GM12878 (cell line): ENCODE results near the gene CNMD. TPM values are rescaled to one million over a fixed set of nuclear protein-coding genes. Genes with fewer than 3 reads are reported as not detected.

Experiments
- ATAC-seq: fragments of 200-7000 bp; cut with Tn5 transposase; 3 replicates; pipeline ENCODE4 v1.9.1; 2020; ENCODE audit warnings: mild to moderate bottlenecking, moderate library complexity
- BruUV-seq: library from RNA; stranded (reverse); fragments of 400-500 nt; replicated peaks from 2 replicates; lab custom pipeline; 2021; lab: Mats Ljungman, UMichigan
- CTCF ChIA-PET: fragments of 300-600 bp; sonication (Branson Sonifier 250); formaldehyde crosslinking; extraction: SDS; loops from one replicate; lab custom pipeline; 2021; ENCODE audit warnings: inconsistent platforms; lab: Yijun Ruan, JAX
- POLR2A ChIA-PET: fragments of 350-600 bp; formaldehyde crosslinking; extraction: SDS; loops from one replicate; lab custom pipeline; 2021; ENCODE audit warnings: inconsistent platforms; lab: Charles Lee
- RAD21 ChIA-PET: fragments of 300-600 bp; sonication (Branson Sonifier 250); formaldehyde crosslinking; loops from one replicate; lab custom pipeline; 2023; ENCODE audit warnings: antibody characterized with exemption; ENCODE audit not compliant: unreplicated experiment; lab: Charles Lee
- SMC1A ChIA-PET: fragments of 300-600 bp; sonication (Branson Sonifier 250); formaldehyde crosslinking; loops from one replicate; lab custom pipeline; 2023; ENCODE audit not compliant: unreplicated experiment, uncharacterized antibody; lab: Charles Lee
- DNase-seq: peaks from one replicate; pipeline ENCODE4 v3.0.0-alpha.2; 2011; ENCODE audit warnings: low read depth, low spot score
- FAIRE-seq: peaks from 3 replicates; lab custom pipeline; 2011; peaks lifted over from hg19 to GRCh38; lab: Jason Lieb, UNC
- H2AFZ ChIP-seq: 2 replicates; pipeline ENCODE4 v1.6.0; 2011; ENCODE audit warnings: low read depth, low read length, control low read depth; ENCODE audit not compliant: control insufficient read depth
- H3K27ac ChIP-seq: 2 replicates; pipeline ENCODE4 v1.5.1; 2011; ENCODE audit warnings: control low read depth; ENCODE audit not compliant: control insufficient read depth, insufficient read depth
- H3K27me3 ChIP-seq, 2 experiments: replicated peaks in 1 of 2; 2 replicates each; pipeline versions ENCODE4 v1.6.0 to v1.6.1; 2011; ENCODE audit warnings: low read length in 1 of 2; ENCODE audit not compliant: control insufficient read depth in 2 of 2, insufficient read depth in 2 of 2
- H3K36me3 ChIP-seq, 2 experiments: 2 replicates each; pipeline ENCODE4 v1.5.1; 2011; ENCODE audit warnings: low read length in 1 of 2; ENCODE audit not compliant: control insufficient read depth in 2 of 2, insufficient read depth in 2 of 2
- H3K4me1 ChIP-seq: 2 replicates; pipeline ENCODE4 v1.6.1; 2011; ENCODE audit warnings: mild to moderate bottlenecking, low read length, moderate library complexity, mixed read lengths; ENCODE audit not compliant: control insufficient read depth, insufficient read depth
- H3K4me2 ChIP-seq: 2 replicates; pipeline ENCODE4 v1.6.0; 2011; ENCODE audit warnings: control low read depth; ENCODE audit not compliant: control insufficient read depth, insufficient read depth
- H3K4me3 ChIP-seq: fragments of 200-600 bp; sonication (generic); 2 replicates; pipeline ENCODE4 v1.5.1; 2016
- H3K79me2 ChIP-seq: 2 replicates; pipeline ENCODE4 v1.6.0; 2011; ENCODE audit warnings: low read length; ENCODE audit not compliant: control insufficient read depth, insufficient read depth
- H3K9ac ChIP-seq: 2 replicates; pipeline ENCODE4 v1.8.0; 2011; ENCODE audit warnings: low read length, control low read depth, mixed read lengths; ENCODE audit not compliant: control insufficient read depth, insufficient read depth
- H3K9me3 ChIP-seq: replicated peaks from 3 replicates; pipeline ENCODE4 v1.5.1; 2011; ENCODE audit warnings: mild to moderate bottlenecking, low read length; ENCODE audit not compliant: control insufficient read depth, insufficient read depth
- H4K20me1 ChIP-seq: 2 replicates; pipeline ENCODE4 v1.6.0; 2011; ENCODE audit not compliant: control insufficient read depth, insufficient read depth
- BACH1 ChIP-seq: fragments of 450-650 bp; IDR thresholded peaks from 2 replicates; pipeline ENCODE4 v1.6.1; 2017; ENCODE audit warnings: mild to moderate bottlenecking, borderline replicate concordance
- CHD2 ChIP-seq: IDR thresholded peaks from 2 replicates; pipeline ENCODE4 v1.6.1; 2011; ENCODE audit warnings: low read depth, low read length, improper control_type of control experiment, borderline replicate concordance
- CREM ChIP-seq: IDR thresholded peaks from 2 replicates; pipeline ENCODE4 v1.6.1; 2014; ENCODE audit warnings: antibody characterized with exemption, low read depth
- FOXK2 ChIP-seq: fragments of 450-650 bp; IDR thresholded peaks from 2 replicates; pipeline ENCODE4 v1.6.1; 2017; ENCODE audit warnings: mild to moderate bottlenecking, moderate library complexity
- MTA3 ChIP-seq: IDR thresholded peaks from 2 replicates; pipeline ENCODE4 v1.6.1; 2012; ENCODE audit warnings: low read length, inconsistent platforms, borderline replicate concordance
- MYB ChIP-seq: fragments of 150-350 bp; IDR thresholded peaks from 2 replicates; pipeline ENCODE4 v1.6.1; 2014; ENCODE audit warnings: mild to moderate bottlenecking, low read depth, low read length, borderline replicate concordance
- MYC ChIP-seq: IDR thresholded peaks from 2 replicates; pipeline ENCODE4 v1.6.1; 2011; ENCODE audit warnings: mild to moderate bottlenecking, low read length, moderate library complexity, inconsistent platforms; ENCODE audit not compliant: insufficient read depth, insufficient replicate concordance, insufficient read length, severe bottlenecking
- RB1 ChIP-seq: fragments of 450-650 bp; formaldehyde crosslinking; IDR thresholded peaks from 2 replicates; pipeline ENCODE4 v1.6.1; 2017; ENCODE audit warnings: mild to moderate bottlenecking, borderline replicate concordance
- SUZ12 ChIP-seq: fragments of 200-600 bp; sonication (generic); IDR thresholded peaks from one replicate; pipeline ENCODE4 v1.6.1; 2018; ENCODE audit warnings: antibody characterized with exemption, mild to moderate bottlenecking; ENCODE audit not compliant: unreplicated experiment
- TCF7 ChIP-seq: IDR thresholded peaks from 2 replicates; pipeline ENCODE4 v1.6.1; 2014; ENCODE audit warnings: antibody characterized with exemption, borderline replicate concordance
- YBX1 ChIP-seq: fragments of 450-650 bp; IDR thresholded peaks from 2 replicates; pipeline ENCODE4 v1.6.1; 2016; ENCODE audit warnings: antibody characterized with exemption
- ZNF207 ChIP-seq: fragments of 450-650 bp; IDR thresholded peaks from 2 replicates; pipeline ENCODE4 v1.6.1; 2014; ENCODE audit warnings: antibody characterized with exemption, mild to moderate bottlenecking, borderline replicate concordance
- ZNF274 ChIP-seq: IDR thresholded peaks from one replicate; pipeline ENCODE4 v1.8.0; 2011; ENCODE audit not compliant: insufficient read length, insufficient read depth
- in situ Hi-C: fragments of 300-500 bp; cut with MboI; formaldehyde crosslinking; loops from 9 replicates; pipeline ENCODE4 v1.14.3; 2018; ENCODE audit warnings: mixed read lengths
- intact Hi-C: fragments of 100-400 bp; cut with micrococcal nuclease; formaldehyde crosslinking; loops from one replicate; pipeline ENCODE4 v1.14.2; 2022; ENCODE audit not compliant: unreplicated experiment
- polyA plus RNA-seq, 11 experiments: library from polyadenylated mRNA; depleted of rRNA in 4 of 11; unstranded in 6 of 11; stranded (reverse) in 5 of 11; fragments of >200 nt; fragmentation: Nextera tagmentation in 4 of 11; fragmentation: Illumina TruSeq in 1 of 11; extraction: Ambion mirVana in 4 of 11; extraction: Trizol in 1 of 11; gene quantifications; 1 replicate in 1 of 11; 2 replicates in 10 of 11; pipeline versions ENCODE4 v1.2.1 to v1.2.3, GENCODE V29; 2011 to 2016; ENCODE audit warnings: inconsistent platforms in 2 of 11, missing spikeins in 2 of 11, low read depth in 1 of 11
- total RNA-seq, 4 experiments: library from RNA; depleted of rRNA in 3 of 4; stranded (reverse); fragments of >200 nt in 3 of 4; fragmentation: Illumina TruSeq in 1 of 4; extraction: Trizol in 1 of 4; gene quantifications; 2 replicates each; pipeline versions ENCODE4 v1.2.1 to v1.2.3, GENCODE V29; 2013 to 2021
- TF ChIP-seq, protein P1 (sequence below): fragments of 450-650 bp; formaldehyde crosslinking; IDR thresholded peaks from 2 replicates; pipeline ENCODE4 v1.4.0; 2020; ENCODE audit warnings: mild to moderate bottlenecking, moderate library complexity
- TF ChIP-seq, protein P2 (sequence below): fragments of 450-650 bp; formaldehyde crosslinking; IDR thresholded peaks from 2 replicates; pipeline ENCODE4 v1.5.0; 2022; ENCODE audit warnings: mild to moderate bottlenecking, missing genetic modification characterization
- TF ChIP-seq, protein P3 (sequence below): IDR thresholded peaks from 2 replicates; pipeline ENCODE4 v1.6.1; 2012; ENCODE audit warnings: low read length, inconsistent platforms

The CNMD gene
- total and polyA plus RNA-seq, 10 of the 15 experiments (the other 5 are each of a cell fraction or from before 2014, with no cell fraction given), result 0.31 to 1.6 (median 0.73) TPM

GRCh38 chr13:52665325-52665724, 74.3 kb downstream of the CNMD start:
- BruUV-seq, result no TSS peak
- DNase-seq (no peak), FAIRE-seq (peak; percentile 61), ATAC-seq (peak; percentile 34)
- no peak overlapping the region for H2AFZ ChIP-seq
- H3K27ac ChIP-seq, result no peak overlapping the region
- in situ Hi-C loops, result loop anchor here (5.0 to 10.0 kb wide), 2 partner anchors 142 to 299 kb away; no protein-coding TSS in a partner anchor
- no peak overlapping the region for H3K4me3 ChIP-seq
- CTCF ChIA-PET, result interaction anchor here (0.6 to 5.9 kb wide), 47 partner anchors 9 to 489 kb away, joined by 3 to 179 read pairs (median 6); partner anchors contain the start of genes CNMD and SUGT1
- intact Hi-C loops, result loop anchor here (1.0 to 5.0 kb wide), 3 partner anchors 73 to 302 kb away; partner anchors contain the start of gene CNMD
- H3K9me3 ChIP-seq, result peaks cover 2% of the 10 kb centered on the region; the same call in 1 of the 3 replicates
- H3K36me3 ChIP-seq, result peaks cover 3 to 26% of the 10 kb centered on the region in 2 experiments
- no peaks in the 10 kb centered on the region; the same call in 1 of the 2 replicates for H3K79me2 ChIP-seq
- H3K9ac ChIP-seq, result no peak overlapping the region
- SMC1A ChIA-PET, result interaction anchor here (0.6 to 5.1 kb wide), 46 partner anchors 8 to 487 kb away, joined by 3 to 129 read pairs (median 4); partner anchors contain the start of gene SUGT1
- RAD21 ChIA-PET, result interaction anchor here (0.5 to 5.2 kb wide), 44 partner anchors 9 to 1765 kb away, joined by 3 to 147 read pairs (median 5); partner anchors contain the start of gene SUGT1
- POLR2A ChIA-PET, result interaction anchor here (0.5 to 1.3 kb wide), 6 partner anchors 12 to 239 kb away, joined by 3 to 8 read pairs (median 3); partner anchors contain the start of gene SUGT1
- H3K4me1 ChIP-seq, result peaks cover 3% of the 10 kb centered on the region; the same call in 1 of the 2 replicates
- no peak overlapping the region for H3K4me2 ChIP-seq
- no peaks in the 10 kb centered on the region for H4K20me1 ChIP-seq
- H3K27me3 ChIP-seq, result no peaks in the 10 kb centered on the region
- no peak for TF ChIP-seq RB1
- no peak for TF ChIP-seq MTA3
- no peak for TF ChIP-seq MYC
- no peak for TF ChIP-seq BACH1
- TF ChIP-seq, protein P1, sequence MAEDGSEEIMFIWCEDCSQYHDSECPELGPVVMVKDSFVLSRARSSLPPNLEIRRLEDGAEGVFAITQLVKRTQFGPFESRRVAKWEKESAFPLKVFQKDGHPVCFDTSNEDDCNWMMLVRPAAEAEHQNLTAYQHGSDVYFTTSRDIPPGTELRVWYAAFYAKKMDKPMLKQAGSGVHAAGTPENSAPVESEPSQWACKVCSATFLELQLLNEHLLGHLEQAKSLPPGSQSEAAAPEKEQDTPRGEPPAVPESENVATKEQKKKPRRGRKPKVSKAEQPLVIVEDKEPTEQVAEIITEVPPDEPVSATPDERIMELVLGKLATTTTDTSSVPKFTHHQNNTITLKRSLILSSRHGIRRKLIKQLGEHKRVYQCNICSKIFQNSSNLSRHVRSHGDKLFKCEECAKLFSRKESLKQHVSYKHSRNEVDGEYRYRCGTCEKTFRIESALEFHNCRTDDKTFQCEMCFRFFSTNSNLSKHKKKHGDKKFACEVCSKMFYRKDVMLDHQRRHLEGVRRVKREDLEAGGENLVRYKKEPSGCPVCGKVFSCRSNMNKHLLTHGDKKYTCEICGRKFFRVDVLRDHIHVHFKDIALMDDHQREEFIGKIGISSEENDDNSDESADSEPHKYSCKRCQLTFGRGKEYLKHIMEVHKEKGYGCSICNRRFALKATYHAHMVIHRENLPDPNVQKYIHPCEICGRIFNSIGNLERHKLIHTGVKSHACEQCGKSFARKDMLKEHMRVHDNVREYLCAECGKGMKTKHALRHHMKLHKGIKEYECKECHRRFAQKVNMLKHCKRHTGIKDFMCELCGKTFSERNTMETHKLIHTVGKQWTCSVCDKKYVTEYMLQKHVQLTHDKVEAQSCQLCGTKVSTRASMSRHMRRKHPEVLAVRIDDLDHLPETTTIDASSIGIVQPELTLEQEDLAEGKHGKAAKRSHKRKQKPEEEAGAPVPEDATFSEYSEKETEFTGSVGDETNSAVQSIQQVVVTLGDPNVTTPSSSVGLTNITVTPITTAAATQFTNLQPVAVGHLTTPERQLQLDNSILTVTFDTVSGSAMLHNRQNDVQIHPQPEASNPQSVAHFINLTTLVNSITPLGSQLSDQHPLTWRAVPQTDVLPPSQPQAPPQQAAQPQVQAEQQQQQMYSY (CRISPR knock-in tag), result no peak
- TF ChIP-seq MYB, result no peak
- TF ChIP-seq, protein P2, sequence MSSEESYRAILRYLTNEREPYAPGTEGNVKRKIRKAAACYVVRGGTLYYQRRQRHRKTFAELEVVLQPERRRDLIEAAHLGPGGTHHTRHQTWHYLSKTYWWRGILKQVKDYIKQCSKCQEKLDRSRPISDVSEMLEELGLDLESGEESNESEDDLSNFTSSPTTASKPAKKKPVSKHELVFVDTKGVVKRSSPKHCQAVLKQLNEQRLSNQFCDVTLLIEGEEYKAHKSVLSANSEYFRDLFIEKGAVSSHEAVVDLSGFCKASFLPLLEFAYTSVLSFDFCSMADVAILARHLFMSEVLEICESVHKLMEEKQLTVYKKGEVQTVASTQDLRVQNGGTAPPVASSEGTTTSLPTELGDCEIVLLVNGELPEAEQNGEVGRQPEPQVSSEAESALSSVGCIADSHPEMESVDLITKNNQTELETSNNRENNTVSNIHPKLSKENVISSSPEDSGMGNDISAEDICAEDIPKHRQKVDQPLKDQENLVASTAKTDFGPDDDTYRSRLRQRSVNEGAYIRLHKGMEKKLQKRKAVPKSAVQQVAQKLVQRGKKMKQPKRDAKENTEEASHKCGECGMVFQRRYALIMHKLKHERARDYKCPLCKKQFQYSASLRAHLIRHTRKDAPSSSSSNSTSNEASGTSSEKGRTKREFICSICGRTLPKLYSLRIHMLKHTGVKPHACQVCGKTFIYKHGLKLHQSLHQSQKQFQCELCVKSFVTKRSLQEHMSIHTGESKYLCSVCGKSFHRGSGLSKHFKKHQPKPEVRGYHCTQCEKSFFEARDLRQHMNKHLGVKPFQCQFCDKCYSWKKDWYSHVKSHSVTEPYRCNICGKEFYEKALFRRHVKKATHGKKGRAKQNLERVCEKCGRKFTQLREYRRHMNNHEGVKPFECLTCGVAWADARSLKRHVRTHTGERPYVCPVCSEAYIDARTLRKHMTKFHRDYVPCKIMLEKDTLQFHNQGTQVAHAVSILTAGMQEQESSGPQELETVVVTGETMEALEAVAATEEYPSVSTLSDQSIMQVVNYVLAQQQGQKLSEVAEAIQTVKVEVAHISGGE (CRISPR knock-in tag), result no peak
- TF ChIP-seq CHD2, result no peak
- no peak for TF ChIP-seq TCF7
- TF ChIP-seq CREM, result no peak
- no peak for TF ChIP-seq ZNF207
- TF ChIP-seq SUZ12, result no peak
- TF ChIP-seq FOXK2, result no peak
- TF ChIP-seq, protein P3, sequence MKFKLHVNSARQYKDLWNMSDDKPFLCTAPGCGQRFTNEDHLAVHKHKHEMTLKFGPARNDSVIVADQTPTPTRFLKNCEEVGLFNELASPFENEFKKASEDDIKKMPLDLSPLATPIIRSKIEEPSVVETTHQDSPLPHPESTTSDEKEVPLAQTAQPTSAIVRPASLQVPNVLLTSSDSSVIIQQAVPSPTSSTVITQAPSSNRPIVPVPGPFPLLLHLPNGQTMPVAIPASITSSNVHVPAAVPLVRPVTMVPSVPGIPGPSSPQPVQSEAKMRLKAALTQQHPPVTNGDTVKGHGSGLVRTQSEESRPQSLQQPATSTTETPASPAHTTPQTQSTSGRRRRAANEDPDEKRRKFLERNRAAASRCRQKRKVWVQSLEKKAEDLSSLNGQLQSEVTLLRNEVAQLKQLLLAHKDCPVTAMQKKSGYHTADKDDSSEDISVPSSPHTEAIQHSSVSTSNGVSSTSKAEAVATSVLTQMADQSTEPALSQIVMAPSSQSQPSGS, result 0 out of 2 replicates have a peak, but pooled peaks have one; percentile 18
- no peak for TF ChIP-seq YBX1
- no peak for TF ChIP-seq ZNF274
